IMR-90 (cell line): Measurements from ENCODE around the gene ESRRG. TPM values are rescaled to one million over a fixed set of nuclear protein-coding genes. Genes with fewer than 3 reads are reported as not detected.

Experiments used
- ATAC-seq: fragments of 200-7000 bp; cut with Tn5 transposase; 2 replicates; pipeline ENCODE4 v1.9.1; 2020; ENCODE audit warnings: low read depth, mild to moderate bottlenecking, moderate library complexity
- BruUV-seq: library from RNA; stranded (reverse); fragments of 400-500 nt; replicated peaks from 2 replicates; lab custom pipeline; 2021; lab: Mats Ljungman, UMichigan
- CTCF ChIA-PET: fragments of 300-600 bp; formaldehyde crosslinking; extraction: SDS; loops from one replicate; lab custom pipeline; 2021; ENCODE audit warnings: antibody characterized with exemption; lab: Yijun Ruan, JAX
- POLR2A ChIA-PET: fragments of 300-600 bp; sonication (Branson Sonifier 250); formaldehyde crosslinking; loops from one replicate; lab custom pipeline; 2022; ENCODE audit warnings: antibody characterized with exemption; ENCODE audit not compliant: unreplicated experiment; lab: Charles Lee
- DNase-seq: peaks from one replicate; pipeline ENCODE4 v3.0.0; 2013
- H2AFZ ChIP-seq: replicated peaks from 2 replicates; pipeline ENCODE3; 2013; ENCODE audit warnings: low read length, mild to moderate bottlenecking; ENCODE audit not compliant: poor library complexity
- H2AK5ac ChIP-seq: 2 replicates; pipeline ENCODE4 v1.6.1; 2013; ENCODE audit warnings: low read depth, low read length, inconsistent platforms
- H2AK9ac ChIP-seq: replicated peaks from 2 replicates; pipeline ENCODE3; 2013; ENCODE audit warnings: mild to moderate bottlenecking, low read depth, low read length, moderate library complexity; ENCODE audit not compliant: poor library complexity
- H2BK120ac ChIP-seq: 2 replicates; pipeline ENCODE4 v1.6.1; 2013; ENCODE audit warnings: low read depth, low read length, inconsistent platforms
- H2BK15ac ChIP-seq: 3 replicates; pipeline ENCODE4 v1.6.1; 2013; ENCODE audit warnings: low read depth, low read length, inconsistent platforms
- H2BK20ac ChIP-seq: 2 replicates; pipeline ENCODE4 v1.6.1; 2013; ENCODE audit warnings: low read depth, mild to moderate bottlenecking, inconsistent platforms, low read length, moderate library complexity
- H2BK5ac ChIP-seq: 2 replicates; pipeline ENCODE4 v1.6.1; 2013; ENCODE audit warnings: mild to moderate bottlenecking, low read depth, low read length, inconsistent platforms; ENCODE audit not compliant: poor library complexity, severe bottlenecking
- H3K14ac ChIP-seq: replicated peaks from 2 replicates; pipeline ENCODE4 v1.6.1; 2013; ENCODE audit warnings: low read depth, low read length, inconsistent platforms
- H3K18ac ChIP-seq: 2 replicates; pipeline ENCODE4 v1.6.1; 2013; ENCODE audit warnings: low read depth, low read length, control low read depth
- H3K23ac ChIP-seq: 2 replicates; pipeline ENCODE4 v1.6.1; 2013; ENCODE audit warnings: low read depth, low read length, inconsistent platforms
- H3K27ac ChIP-seq: 2 replicates; pipeline ENCODE4 v1.5.1; 2013; ENCODE audit warnings: mild to moderate bottlenecking, control low read depth, low read length; ENCODE audit not compliant: insufficient read depth
- H3K27me3 ChIP-seq: 2 replicates; pipeline ENCODE4 v1.6.1; 2013; ENCODE audit warnings: low read length; ENCODE audit not compliant: control insufficient read depth, insufficient read depth
- H3K36me3 ChIP-seq: 2 replicates; pipeline ENCODE4 v1.6.1; 2013; ENCODE audit warnings: low read length, mixed read lengths; ENCODE audit not compliant: control insufficient read depth, insufficient read depth
- H3K4ac ChIP-seq: 2 replicates; pipeline ENCODE4 v1.6.1; 2013; ENCODE audit warnings: low read depth, low read length, inconsistent platforms
- H3K4me1 ChIP-seq: 2 replicates; pipeline ENCODE4 v1.6.1; 2013; ENCODE audit warnings: low read length, mixed read lengths; ENCODE audit not compliant: control insufficient read depth, insufficient read depth
- H3K4me2 ChIP-seq: 2 replicates; pipeline ENCODE4 v1.6.1; 2013; ENCODE audit warnings: low read depth, mild to moderate bottlenecking, control low read depth, low read length, moderate library complexity
- H3K4me3 ChIP-seq: 2 replicates; pipeline ENCODE4 v1.5.1; 2013; ENCODE audit warnings: low read depth, mild to moderate bottlenecking, control low read depth, low read length, moderate library complexity; ENCODE audit not compliant: insufficient read depth
- H3K56ac ChIP-seq: 2 replicates; pipeline ENCODE4 v1.6.1; 2013; ENCODE audit warnings: low read length, inconsistent platforms; ENCODE audit not compliant: insufficient read depth; ENCODE audit errors: extremely low read depth
- H3K79me1 ChIP-seq, 2 experiments: 2 replicates each; pipeline ENCODE4 v1.6.1; 2013; ENCODE audit warnings: low read length in 2 of 2, inconsistent platforms in 1 of 2, low read depth in 1 of 2
- H3K9ac ChIP-seq: 2 replicates; pipeline ENCODE4 v1.6.1; 2013; ENCODE audit warnings: low read depth, low read length, control low read depth
- H3K9me1 ChIP-seq: 2 replicates; pipeline ENCODE4 v1.6.1; 2013; ENCODE audit warnings: low read length, inconsistent platforms; ENCODE audit not compliant: insufficient read depth
- H3K9me3 ChIP-seq: 2 replicates; pipeline ENCODE4 v1.6.1; 2013; ENCODE audit warnings: low read length; ENCODE audit not compliant: control insufficient read depth, insufficient read depth
- H4K20me1 ChIP-seq: 2 replicates; pipeline ENCODE4 v1.6.1; 2013; ENCODE audit warnings: low read length, inconsistent platforms; ENCODE audit not compliant: insufficient read depth
- H4K5ac ChIP-seq: 2 replicates; pipeline ENCODE4 v1.6.1; 2013; ENCODE audit warnings: mild to moderate bottlenecking, low read depth, low read length, control low read depth
- H4K8ac ChIP-seq, 2 experiments: 2 replicates each; pipeline ENCODE4 v1.6.1; 2013; ENCODE audit warnings: low read depth in 2 of 2, low read length in 2 of 2, control low read depth in 1 of 2, inconsistent platforms in 1 of 2
- H4K91ac ChIP-seq: 2 replicates; pipeline ENCODE4 v1.6.1; 2013; ENCODE audit warnings: low read depth, low read length, inconsistent platforms; ENCODE audit not compliant: insufficient read depth
- BHLHE40 ChIP-seq: fragments of 150-350 bp; IDR thresholded peaks from 2 replicates; pipeline ENCODE4 v1.6.1; 2016; ENCODE audit warnings: mild to moderate bottlenecking, low read depth, low read length
- CEBPB ChIP-seq: IDR thresholded peaks from 2 replicates; pipeline ENCODE4 v1.6.1; 2012; ENCODE audit warnings: low read depth, low read length, improper control_type of control experiment
- MXI1 ChIP-seq: IDR thresholded peaks from 2 replicates; pipeline ENCODE4 v1.6.1; 2012; ENCODE audit warnings: low read depth, mild to moderate bottlenecking, low read length, moderate library complexity, borderline replicate concordance
- NFE2L2 ChIP-seq: fragments of 150-350 bp; IDR thresholded peaks from 2 replicates; pipeline ENCODE4 v1.6.1; 2016; ENCODE audit warnings: low read depth, mild to moderate bottlenecking, low read length
- POLR2A ChIP-seq: IDR thresholded peaks from 2 replicates; pipeline ENCODE4 v1.6.1; 2012; ENCODE audit warnings: mild to moderate bottlenecking, low read depth, low read length
- RAD21 ChIP-seq: IDR thresholded peaks from 2 replicates; pipeline ENCODE4 v1.6.1; 2012; ENCODE audit warnings: low read length, improper control_type of control experiment
- RCOR1 ChIP-seq: IDR thresholded peaks from 2 replicates; pipeline ENCODE4 v1.6.1; 2012; ENCODE audit warnings: mild to moderate bottlenecking, low read length, improper control_type of control experiment; ENCODE audit not compliant: insufficient replicate concordance
- SMC3 ChIP-seq: fragments of 150-350 bp; IDR thresholded peaks from 2 replicates; pipeline ENCODE4 v1.6.1; 2016; ENCODE audit warnings: low read depth, mild to moderate bottlenecking, antibody characterized with exemption, low read length, moderate library complexity
- dilution Hi-C: fragments of 300-500 bp; cut with HindIII; formaldehyde crosslinking; loops from one replicate; pipeline ENCODE4 v1.14.3; 2018; ENCODE audit warnings: low sequenced_read_pairs; ENCODE audit not compliant: unreplicated experiment
- in situ Hi-C: fragments of 300-500 bp; cut with MboI; formaldehyde crosslinking; loops from 3 replicates; pipeline ENCODE4 v1.14.3; 2019; ENCODE audit warnings: low sequenced_read_pairs, inconsistent platforms, mixed read lengths
- intact Hi-C: fragments of 100-400 bp; cut with micrococcal nuclease; formaldehyde crosslinking; loops from 2 replicates; pipeline ENCODE4 v1.10.0; 2022
- polyA plus RNA-seq, 3 experiments: library from polyadenylated mRNA; depleted of rRNA; stranded (reverse); fragments of >200 nt; gene quantifications; 2 replicates each; pipeline ENCODE4 v1.2.3, GENCODE V29; 2012; ENCODE audit warnings: low replicate concordance in 1 of 3
- total RNA-seq: library from RNA; depleted of rRNA; stranded (reverse); fragments of >200 nt; gene quantifications from 2 replicates; pipeline ENCODE4 v1.2.3, GENCODE V29; 2012
- TF ChIP-seq, protein P1 (sequence below): fragments of 150-350 bp; IDR thresholded peaks from 2 replicates; pipeline ENCODE4 v1.6.1; 2016; ENCODE audit warnings: low read depth, mild to moderate bottlenecking, low read length, moderate library complexity, borderline replicate concordance
- TF ChIP-seq, protein P2 (sequence below): conservative IDR thresholded peaks from 2 replicates; pipeline ENCODE4 v1.5.1; 2012; ENCODE audit warnings: mild to moderate bottlenecking, low read depth, low read length, improper control_type of control experiment

Gene ESRRG
- total and polyA plus RNA-seq, 2 of the 4 experiments (the other 2 are of a cell fraction), result 0.17 to 0.54 TPM

DNA sequence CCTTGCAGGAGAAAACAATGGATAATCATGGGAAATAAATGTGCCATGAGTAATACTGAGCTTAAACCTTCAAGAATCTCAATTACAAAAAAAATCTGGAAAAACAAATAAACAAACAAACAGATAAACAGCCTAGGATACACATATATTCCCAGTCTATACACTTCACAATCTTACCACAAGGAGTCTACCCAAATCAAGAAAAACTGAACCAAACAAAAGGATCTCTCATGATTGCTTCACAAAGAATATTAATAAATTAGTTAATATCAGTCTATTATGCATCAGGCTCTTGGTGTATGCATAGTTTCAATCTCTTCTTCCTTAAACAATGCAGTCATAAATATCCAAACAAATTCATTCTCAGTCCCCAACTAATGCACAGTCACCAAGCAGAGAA, 3.2 kb upstream of the ESRRG start:
- CTCF ChIA-PET, result interaction anchor here (0.6 to 1.2 kb wide), 3 partner anchors 9 to 34 kb away, joined by 3 read pairs; no protein-coding TSS in a partner anchor

More for the DNA sequence above, 3.2 kb upstream of the ESRRG start:
- Histone ChIP-seq H2AFZ (no peak overlapping the region), H2BK15ac (no peak overlapping the region), H3K4ac (no peak overlapping the region), H3K36me3 (no peaks in the 10 kb centered on the region), H2BK20ac (no peak overlapping the region), H2AK5ac (no peak overlapping the region), H3K14ac (no peak overlapping the region), H3K4me3 (no peak overlapping the region), H3K18ac (no peak overlapping the region), H3K27ac (no peak overlapping the region), H2AK9ac (no peak overlapping the region), H3K9me3 (no peaks in the 10 kb centered on the region), H4K20me1 (no peaks in the 10 kb centered on the region), H3K4me1 (peaks cover 2% of the 10 kb centered on the region; the same call in 1 of the 2 replicates), H3K9me1 (peaks cover 3% of the 10 kb centered on the region; the same call in 1 of the 2 replicates), H3K9ac (no peak overlapping the region), H3K4me2 (no peak overlapping the region), H3K27me3 (no peaks in the 10 kb centered on the region), H3K79me1 (no peaks in the 10 kb centered on the region), H4K5ac (no peak overlapping the region), H2BK5ac (no peak overlapping the region), H2BK120ac (no peak overlapping the region), H3K23ac (no peak overlapping the region), H3K56ac (no peak overlapping the region), H4K91ac (no peak overlapping the region), H4K8ac (no peak overlapping the region)
- DNase-seq (no peak), ATAC-seq (no peak)
- intact Hi-C loops (no loop called here), dilution Hi-C loops (no loop called here), in situ Hi-C loops (loop anchor here (25.0 kb wide), 2 partner anchors 739 to 889 kb away; no protein-coding TSS in a partner anchor)
- BruUV-seq, result no TSS peak
- POLR2A ChIA-PET, result no interaction called here
- TF ChIP-seq MXI1, result no peak
- TF ChIP-seq, protein P1, sequence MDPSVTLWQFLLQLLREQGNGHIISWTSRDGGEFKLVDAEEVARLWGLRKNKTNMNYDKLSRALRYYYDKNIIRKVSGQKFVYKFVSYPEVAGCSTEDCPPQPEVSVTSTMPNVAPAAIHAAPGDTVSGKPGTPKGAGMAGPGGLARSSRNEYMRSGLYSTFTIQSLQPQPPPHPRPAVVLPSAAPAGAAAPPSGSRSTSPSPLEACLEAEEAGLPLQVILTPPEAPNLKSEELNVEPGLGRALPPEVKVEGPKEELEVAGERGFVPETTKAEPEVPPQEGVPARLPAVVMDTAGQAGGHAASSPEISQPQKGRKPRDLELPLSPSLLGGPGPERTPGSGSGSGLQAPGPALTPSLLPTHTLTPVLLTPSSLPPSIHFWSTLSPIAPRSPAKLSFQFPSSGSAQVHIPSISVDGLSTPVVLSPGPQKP, result no peak
- TF ChIP-seq POLR2A, result no peak
- TF ChIP-seq NFE2L2, result no peak
- TF ChIP-seq, protein P2, sequence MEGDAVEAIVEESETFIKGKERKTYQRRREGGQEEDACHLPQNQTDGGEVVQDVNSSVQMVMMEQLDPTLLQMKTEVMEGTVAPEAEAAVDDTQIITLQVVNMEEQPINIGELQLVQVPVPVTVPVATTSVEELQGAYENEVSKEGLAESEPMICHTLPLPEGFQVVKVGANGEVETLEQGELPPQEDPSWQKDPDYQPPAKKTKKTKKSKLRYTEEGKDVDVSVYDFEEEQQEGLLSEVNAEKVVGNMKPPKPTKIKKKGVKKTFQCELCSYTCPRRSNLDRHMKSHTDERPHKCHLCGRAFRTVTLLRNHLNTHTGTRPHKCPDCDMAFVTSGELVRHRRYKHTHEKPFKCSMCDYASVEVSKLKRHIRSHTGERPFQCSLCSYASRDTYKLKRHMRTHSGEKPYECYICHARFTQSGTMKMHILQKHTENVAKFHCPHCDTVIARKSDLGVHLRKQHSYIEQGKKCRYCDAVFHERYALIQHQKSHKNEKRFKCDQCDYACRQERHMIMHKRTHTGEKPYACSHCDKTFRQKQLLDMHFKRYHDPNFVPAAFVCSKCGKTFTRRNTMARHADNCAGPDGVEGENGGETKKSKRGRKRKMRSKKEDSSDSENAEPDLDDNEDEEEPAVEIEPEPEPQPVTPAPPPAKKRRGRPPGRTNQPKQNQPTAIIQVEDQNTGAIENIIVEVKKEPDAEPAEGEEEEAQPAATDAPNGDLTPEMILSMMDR, result no peak
- TF ChIP-seq BHLHE40, result no peak
- TF ChIP-seq RAD21, result no peak
- no peak for TF ChIP-seq CEBPB
- TF ChIP-seq SMC3, result no peak
- no peak for TF ChIP-seq RCOR1
